Gastrocnemius medialis (tissue), 4 donors: ENCODE data around the gene ABTB1.

Experiments used
- CTCF ChIP-seq, 5 experiments: fragments of 450-650 bp in 3 of 5; fragments of 200-600 bp in 2 of 5; sonication (generic) in 2 of 5; IDR thresholded peaks in 4 of 5; conservative IDR thresholded peaks in 1 of 5; 1 replicate in 4 of 5; 2 replicates in 1 of 5; pipeline ENCODE4 v1.5.1; 2016 to 2019; ENCODE audit warnings: antibody characterized with exemption in 5 of 5, mild to moderate bottlenecking in 3 of 5, moderate library complexity in 3 of 5
- POLR2A ChIP-seq, 2 donors: fragments of 450-650 bp; IDR thresholded peaks; one replicate each; pipeline ENCODE4 v1.6.1; 2017; ENCODE audit warnings: antibody characterized with exemption in 2 of 2, mild to moderate bottlenecking in 2 of 2, moderate library complexity in 2 of 2

GRCh38 chr3:127706312-127706711, 33.6 kb downstream of the ABTB1 start:
- TF ChIP-seq CTCF (IDR thresholded peaks at IDR 0.05 in 4 of 5, conservative IDR thresholded peaks at IDR 0.05 in 1 of 5) (no peak), POLR2A (IDR thresholded peaks at IDR 0.05) (no peak)
